ENCODE data around the gene PSMB1. TPM values are rescaled to one million over a fixed set of nuclear protein-coding genes. Genes with fewer than 3 reads are reported as not detected.
A peak's percentile ranks its signal among the peaks of the same experiment; 100 is the strongest.

PSMB1 gene
- total RNA-seq: 118 TPM

DNA sequence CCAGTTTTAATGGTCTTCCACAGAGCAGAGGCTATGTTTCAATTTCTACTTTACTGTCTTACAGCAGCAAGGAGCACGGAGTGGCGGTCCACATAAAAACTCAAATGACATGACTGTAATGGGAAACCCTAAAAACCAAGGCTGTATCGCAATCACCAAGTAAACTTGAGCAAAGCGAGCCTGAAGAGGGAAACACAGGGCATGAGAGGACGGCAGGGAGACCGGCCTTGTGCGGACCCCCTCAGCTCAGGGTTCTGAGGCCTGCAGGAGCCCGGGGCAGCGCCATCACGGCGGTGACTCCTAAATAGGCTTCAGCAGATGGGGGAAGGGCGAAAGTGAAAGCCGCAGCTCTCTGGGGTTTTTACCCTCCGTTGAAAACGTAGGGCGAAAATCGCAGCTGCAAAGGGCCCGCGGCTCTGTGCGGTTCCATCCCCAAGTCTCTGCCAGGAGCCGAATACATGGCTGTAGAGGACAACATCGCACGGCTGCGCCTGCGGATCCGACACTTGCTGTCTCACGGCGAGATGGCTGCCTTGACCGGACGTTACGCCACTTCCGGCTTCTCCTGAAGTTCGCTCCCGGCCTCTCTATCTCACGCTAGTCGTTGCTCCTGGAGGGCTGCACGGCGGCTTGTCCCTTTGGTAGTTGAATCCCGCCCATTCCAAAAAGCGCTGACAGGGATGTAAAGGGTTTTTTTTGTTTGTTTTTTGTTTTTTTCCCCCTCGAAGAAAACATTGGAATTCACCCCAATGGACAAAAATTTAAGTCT lies at the start of gene PSMB1:
Gene PSMB1 (minus strand): TSS at position 543 of the 769 bp plus-strand sequence. CDS start 65 bp downstream, at position 478.
- DNase-seq (ENCODE audit: low spot score): peak; percentile 93

DNA sequence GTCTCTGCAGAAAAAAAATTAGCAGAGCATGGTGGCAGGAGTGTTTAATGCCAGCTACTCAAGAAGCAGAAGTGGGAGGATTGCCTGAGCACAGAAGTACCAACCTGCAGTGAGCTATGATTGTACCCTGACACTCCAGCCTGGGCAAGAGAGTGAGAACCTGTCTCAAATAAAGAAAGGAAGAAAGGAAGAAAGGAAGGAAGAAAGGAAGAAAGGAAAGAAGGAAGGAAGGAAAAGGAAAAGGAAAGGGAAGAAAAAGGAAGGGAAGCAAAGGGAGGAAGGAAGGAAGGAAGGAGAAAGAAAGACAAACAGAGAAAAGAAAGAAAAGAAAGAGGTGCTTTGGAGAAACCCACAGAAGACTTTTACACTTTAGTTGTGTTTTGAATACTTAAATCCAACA lies 44.2 kb upstream of the PSMB1 start:
- DNase-seq (ENCODE audit: low spot score): no peak

- DNase-seq (ENCODE audit: low spot score): no peak
Measured at GRCh38 chr6:170596426-170596825, 43.3 kb upstream of the PSMB1 start.

GRCh38 chr6:170590725-170591124 lies 37.6 kb upstream of the PSMB1 start:
- no peak for DNase-seq (ENCODE audit: low spot score)

DNA sequence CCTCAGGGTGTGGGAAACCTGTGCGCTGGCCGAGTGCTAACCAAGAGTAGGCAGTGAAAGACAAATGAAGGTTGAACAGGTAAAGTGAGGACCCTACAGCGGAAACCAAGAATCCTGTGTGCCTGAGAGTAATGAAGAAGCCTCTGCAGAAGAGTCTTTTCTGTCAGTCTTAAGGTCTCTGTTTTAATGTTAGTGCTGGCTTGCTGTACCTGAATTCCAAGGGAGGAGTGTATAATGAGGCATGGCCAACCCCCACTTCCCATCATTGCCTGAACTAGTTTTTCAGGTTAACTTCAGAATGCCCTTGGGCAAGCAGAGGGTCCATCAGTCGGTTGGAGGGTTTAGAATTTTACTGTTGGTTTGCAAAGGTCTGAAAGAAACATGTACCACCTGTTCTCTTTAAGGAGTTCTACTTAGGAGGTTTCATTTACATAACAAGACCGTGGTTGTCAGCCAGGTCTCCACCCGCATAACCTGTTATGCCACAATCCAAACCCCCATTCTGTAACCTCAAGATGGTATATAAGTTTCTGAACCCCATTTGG lies 31.9 kb upstream of the PSMB1 start:
- DNase-seq (ENCODE audit: low spot score): peak; percentile 51

GRCh38 chr6:170584181-170584953 lies 31.3 kb upstream of the PSMB1 start, which contains the start of gene PDCD2:
PDCD2 (minus strand) TSS chr6:170584637; CDS start chr6:170584581, 56 bp downstream.
- peak; percentile 94 for DNase-seq (ENCODE audit: low spot score)

DNA sequence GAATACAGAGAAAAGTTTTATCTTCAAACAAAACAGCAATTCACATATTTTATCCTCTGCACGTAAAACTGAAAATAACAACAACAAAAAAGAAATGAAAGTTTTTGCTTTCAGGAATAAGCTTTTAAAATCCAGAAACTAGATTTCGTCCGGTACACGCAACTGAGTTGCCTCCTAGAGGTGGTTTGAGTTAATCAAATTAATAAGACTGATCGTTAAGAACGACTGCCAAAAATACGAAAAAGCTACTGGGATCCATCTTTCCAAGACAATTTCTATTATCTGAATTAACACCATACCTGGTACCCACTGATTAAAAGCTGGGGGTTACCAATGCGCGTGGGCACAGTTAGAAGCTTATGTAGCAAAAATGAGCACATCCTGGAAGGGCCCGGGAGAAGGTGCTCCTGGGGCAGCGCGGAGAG lies 30.7 kb upstream of the PSMB1 start:
- no peak for DNase-seq (ENCODE audit: low spot score)

DNA sequence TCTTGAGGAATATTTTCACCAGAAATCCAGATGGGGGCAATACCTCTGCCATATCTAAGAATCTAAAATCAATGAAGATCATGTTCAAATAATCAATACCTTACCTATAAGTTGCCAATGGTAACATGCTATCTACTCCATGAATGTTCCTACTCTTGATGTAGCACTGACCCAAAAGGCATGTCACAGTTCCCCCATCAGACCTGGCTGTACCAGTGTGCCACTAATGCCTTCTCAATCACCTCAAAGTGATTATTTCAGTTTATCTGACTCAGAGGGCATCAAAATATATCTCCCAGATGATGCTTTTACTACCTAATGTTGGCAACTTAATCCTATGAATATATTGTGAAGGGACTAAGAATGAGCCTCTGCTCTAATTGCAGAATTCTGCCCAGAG lies 25.8 kb upstream of the PSMB1 start:
- no peak for DNase-seq (ENCODE audit: low spot score)

DNA sequence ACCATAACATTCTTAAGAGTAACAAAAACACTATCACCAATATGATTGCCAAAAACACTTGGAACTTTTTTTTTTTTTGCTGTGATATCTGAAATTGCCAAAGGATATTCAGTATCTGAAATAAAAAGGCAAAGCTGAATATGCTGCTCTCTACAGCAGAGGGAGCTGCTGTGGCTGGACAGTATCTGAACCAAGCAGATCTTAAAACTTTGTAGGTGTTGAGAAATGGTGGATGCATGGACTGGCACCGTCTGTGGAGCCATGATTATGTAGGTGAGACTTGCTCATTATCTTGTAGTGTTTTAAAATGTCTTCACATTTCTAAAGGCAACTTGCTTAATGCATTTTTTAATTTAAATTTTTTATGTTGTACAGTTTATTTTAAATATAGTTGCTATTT lies 22.1 kb upstream of the PSMB1 start:
- DNase-seq (ENCODE audit: low spot score): no peak

- no peak for DNase-seq (ENCODE audit: low spot score)
Measured at GRCh38 chr6:170572704-170573466, 19.8 kb upstream of the PSMB1 start.

DNA sequence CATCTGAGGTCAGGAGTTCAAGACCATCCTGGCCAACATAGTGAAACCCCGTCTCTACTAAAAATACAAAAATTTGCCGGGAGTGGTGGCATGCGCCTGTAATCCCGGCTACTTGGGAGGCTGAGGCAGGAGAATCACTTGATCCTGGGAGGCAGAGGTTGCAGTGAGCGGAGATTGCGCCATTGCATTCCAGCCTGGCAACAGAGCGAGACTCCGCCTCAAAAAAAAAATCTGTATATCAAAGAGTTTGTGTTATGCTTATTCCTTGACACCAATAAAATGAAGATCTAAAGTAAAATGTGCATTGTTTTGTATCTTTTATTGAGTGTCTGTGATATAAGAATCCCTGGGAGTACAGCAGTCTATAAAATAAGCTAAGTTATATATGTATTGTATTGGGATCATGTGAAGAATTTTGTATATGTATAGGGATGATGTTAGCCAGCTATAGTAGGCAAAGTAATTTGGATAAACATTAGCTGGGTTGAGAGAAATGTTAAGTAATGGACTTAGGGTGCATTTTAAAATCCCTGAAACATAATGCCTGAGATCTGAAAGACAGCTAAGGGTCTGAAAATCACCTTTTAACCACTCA lies 11.9 kb upstream of the PSMB1 start:
- no peak for DNase-seq (ENCODE audit: low spot score)

DNA sequence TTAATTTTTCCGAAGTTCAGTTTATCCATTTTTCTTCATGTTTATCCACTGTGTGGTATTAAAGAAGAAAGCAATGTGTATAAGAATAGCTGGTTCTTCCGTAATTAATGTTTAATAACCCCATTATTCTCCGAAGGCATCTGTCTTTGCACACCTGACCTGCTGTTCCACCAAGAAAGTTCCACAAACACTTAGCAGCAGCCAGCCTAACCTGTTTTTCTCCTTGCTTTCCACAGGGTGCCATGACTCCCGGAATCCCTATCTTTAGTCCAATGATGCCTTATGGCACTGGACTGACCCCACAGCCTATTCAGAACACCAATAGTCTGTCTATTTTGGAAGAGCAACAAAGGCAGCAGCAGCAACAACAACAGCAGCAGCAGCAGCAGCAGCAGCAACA lies 8.4 kb upstream of the PSMB1 start:
- DNase-seq (ENCODE audit: low spot score): no peak

DNA sequence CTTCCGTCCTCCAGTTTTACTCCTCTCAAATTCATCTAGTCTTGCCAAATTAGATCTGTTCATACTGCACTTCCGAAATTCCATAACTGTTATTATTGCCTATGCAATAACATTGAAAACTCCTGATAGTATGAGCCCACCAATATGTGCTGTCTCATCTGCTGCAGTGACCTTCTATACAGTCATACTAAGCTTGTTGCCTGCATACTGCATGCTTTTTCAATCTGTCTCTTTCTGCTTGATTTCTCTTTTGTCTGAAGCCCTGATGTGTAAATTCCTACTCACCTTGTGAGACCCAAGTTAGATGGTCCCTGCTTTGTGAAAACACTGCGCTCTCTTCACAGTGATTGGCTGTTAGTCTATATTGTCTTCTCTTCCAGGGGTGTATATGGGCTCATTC lies 2.2 kb upstream of the PSMB1 start:
- DNase-seq (ENCODE audit: low spot score): no peak

- DNase-seq (ENCODE audit: low spot score): no peak
Measured at GRCh38 chr6:170554796-170555137, 1.7 kb upstream of the PSMB1 start.

- peak; percentile 98 for DNase-seq (ENCODE audit: low spot score)
Measured at GRCh38 chr6:170554013-170554795, 1.1 kb upstream of the PSMB1 start, which contains the start of gene TBP. TBP (plus strand) TSS chr6:170554369; CDS start chr6:170557030, 2,661 bp downstream.

DNA sequence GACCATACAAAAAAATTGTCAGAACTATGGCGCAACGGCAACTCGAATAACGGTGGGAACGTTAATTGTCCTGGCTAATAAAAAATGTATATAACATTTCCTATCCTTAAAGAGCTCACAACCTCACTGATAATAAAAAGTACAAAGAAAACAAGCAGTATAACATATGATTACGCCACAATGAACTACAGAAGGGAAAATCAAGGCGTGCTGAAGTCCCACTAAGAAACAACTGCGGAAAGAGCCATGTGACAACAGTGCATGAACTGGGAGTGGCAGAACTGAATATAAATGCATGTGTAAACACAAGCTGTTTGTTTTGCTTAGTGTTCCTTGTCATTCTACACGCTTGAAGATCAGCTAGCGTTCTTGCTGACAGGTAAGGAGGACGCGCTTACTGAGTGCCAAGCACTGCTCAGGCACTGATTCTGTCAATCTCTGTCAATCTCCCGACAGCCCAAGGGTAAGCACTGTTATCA lies 466 bp upstream of the PSMB1 start:
- peak; percentile 44 for DNase-seq (ENCODE audit: low spot score)

DNA sequence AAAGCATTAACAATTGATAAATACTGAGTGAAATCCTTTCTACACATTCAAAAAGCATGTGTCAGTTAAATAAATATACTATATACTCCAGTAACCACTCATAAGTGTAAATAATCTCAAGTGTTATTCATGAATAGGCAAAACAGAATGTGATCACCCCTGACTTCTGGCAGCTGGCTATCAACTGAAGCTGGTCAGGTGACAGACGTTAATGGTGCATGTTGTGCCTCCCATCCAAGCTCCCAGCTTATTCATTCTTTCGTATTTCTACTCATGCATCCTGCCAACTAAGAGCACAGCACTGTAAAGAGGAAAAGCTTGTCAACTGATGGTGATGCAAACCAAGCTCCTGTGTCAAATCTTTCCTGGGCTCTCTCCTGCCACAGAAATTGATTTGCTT lies 7.7 kb downstream of the PSMB1 start:
- no peak for DNase-seq (ENCODE audit: low spot score)

- DNase-seq (ENCODE audit: low spot score): no peak
Measured at GRCh38 chr6:170542031-170542719, 10.9 kb downstream of the PSMB1 start.

DNA sequence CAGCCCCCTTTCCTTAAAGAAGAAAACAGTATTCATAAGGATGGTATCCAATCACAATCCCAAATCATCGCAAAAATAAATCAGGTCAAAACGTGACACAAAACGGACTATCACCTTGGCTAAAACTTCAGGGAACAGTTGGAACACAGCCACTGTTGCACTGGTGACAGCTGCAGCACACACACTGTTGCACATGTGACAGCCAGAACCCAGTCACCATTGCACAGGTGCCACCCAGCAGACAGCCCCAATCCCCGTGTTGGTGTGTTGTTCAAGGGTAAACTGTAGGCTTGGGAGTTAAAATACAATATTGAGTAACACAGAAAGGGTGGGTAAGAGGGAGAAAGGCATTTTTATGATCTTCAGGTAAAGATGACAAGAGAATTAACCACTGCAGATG lies 15.8 kb downstream of the PSMB1 start:
- no peak for DNase-seq (ENCODE audit: low spot score)

DNA sequence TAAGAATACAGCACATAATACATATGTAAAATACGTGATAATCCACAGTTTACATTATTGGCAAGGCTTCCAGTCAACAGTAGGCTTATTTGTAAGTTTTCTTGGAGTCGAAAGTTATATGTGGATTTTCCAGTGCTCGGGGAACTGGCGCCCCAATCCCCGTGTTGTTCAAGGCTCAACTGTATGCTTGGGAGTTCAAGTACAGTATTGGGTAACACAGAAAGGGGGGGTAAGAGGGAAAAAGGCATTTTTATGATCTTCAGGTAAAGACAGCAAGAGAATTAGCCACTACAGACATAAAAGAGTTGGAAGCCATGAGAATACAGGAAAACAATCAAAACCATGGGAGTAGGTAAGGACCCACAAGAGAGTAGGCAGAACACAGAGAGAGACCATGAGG lies 16.4 kb downstream of the PSMB1 start:
- no peak for DNase-seq (ENCODE audit: low spot score)
